HepG2 (cell line): ENCODE results near the gene SMOC1. TPM values are rescaled to one million over a fixed set of nuclear protein-coding genes. Genes with fewer than 3 reads are reported as not detected.

Experiments used
- BCL6 ChIP-seq: IDR thresholded peaks from 2 replicates; pipeline ENCODE4 v1.6.1; 2016; ENCODE audit warnings: missing genetic modification reagents, missing compliant biosample characterization
- GLI4 ChIP-seq: sonication (generic); formaldehyde crosslinking; IDR thresholded peaks from 2 replicates; pipeline ENCODE4 v1.5.1; 2020; ENCODE audit warnings: missing genetic modification reagents, mild to moderate bottlenecking, moderate library complexity, borderline replicate concordance
- HIVEP1 ChIP-seq: sonication (generic); formaldehyde crosslinking; IDR thresholded peaks from 2 replicates; pipeline ENCODE4 v1.4.0; 2020; ENCODE audit warnings: mild to moderate bottlenecking, missing genetic modification reagents
- JDP2 ChIP-seq: sonication (generic); formaldehyde crosslinking; IDR thresholded peaks from 2 replicates; pipeline ENCODE4 v1.8.1; 2022; ENCODE audit warnings: missing genetic modification reagents, borderline replicate concordance
- MXI1 ChIP-seq: IDR thresholded peaks from 3 replicates; pipeline ENCODE4 v1.6.1; 2012; ENCODE audit warnings: low read depth, low read length, inconsistent platforms, borderline replicate concordance
- NFIC ChIP-seq: IDR thresholded peaks from 2 replicates; pipeline ENCODE4 v1.6.1; 2012; ENCODE audit warnings: mild to moderate bottlenecking, low read length, inconsistent platforms
- PRMT3 ChIP-seq: sonication (generic); formaldehyde crosslinking; IDR thresholded peaks from 2 replicates; pipeline ENCODE4 v1.8.1; 2022; ENCODE audit warnings: low read depth, mild to moderate bottlenecking, moderate library complexity, missing genetic modification reagents, borderline replicate concordance
- RCOR2 ChIP-seq: IDR thresholded peaks from 2 replicates; pipeline ENCODE4 v1.6.1; 2016; ENCODE audit warnings: missing biosample characterization, missing genetic modification reagents
- SRSF1 ChIP-seq: fragments of 200-400 bp; formaldehyde crosslinking; optimal IDR thresholded peaks from 2 replicates; pipeline ENCODE3; 2017; ENCODE audit warnings: mild to moderate bottlenecking, low read depth, low read length, moderate library complexity
- ZBTB21 ChIP-seq: sonication (generic); formaldehyde crosslinking; IDR thresholded peaks from 2 replicates; pipeline ENCODE4 v1.4.0; 2020; ENCODE audit warnings: missing genetic modification reagents
- ZNF660 ChIP-seq: sonication (generic); formaldehyde crosslinking; IDR thresholded peaks from 2 replicates; pipeline ENCODE4 v1.5.1; 2020; ENCODE audit warnings: mild to moderate bottlenecking, low read depth, missing genetic modification reagents, borderline replicate concordance
- polyA plus RNA-seq, 8 experiments: library from polyadenylated mRNA; depleted of rRNA in 3 of 8; stranded (reverse) in 7 of 8; unstranded in 1 of 8; fragments of >200 nt; fragmentation: Illumina TruSeq in 4 of 8; extraction: Trizol in 4 of 8; gene quantifications; 2 replicates each; pipeline versions ENCODE4 v1.2.1 to v1.2.3, GENCODE V29; 2011 to 2016; ENCODE audit warnings: low read depth in 4 of 8, missing spikeins in 1 of 8, mixed read lengths in 1 of 8; ENCODE audit not compliant: insufficient read depth in 1 of 8
- total RNA-seq, 5 experiments: library from RNA; depleted of rRNA; stranded (reverse); fragments of >200 nt; fragmentation: Illumina TruSeq; extraction: Trizol; gene quantifications; 2 replicates each; pipeline ENCODE4 v1.2.3, GENCODE V29; 2016; ENCODE audit warnings: low read depth in 1 of 5
- TF ChIP-seq, protein P1 (sequence below): sonication (generic); formaldehyde crosslinking; IDR thresholded peaks from 2 replicates; pipeline ENCODE4 v1.5.0; 2020; ENCODE audit warnings: missing genetic modification reagents, mild to moderate bottlenecking, borderline replicate concordance
- TF ChIP-seq, protein P2 (sequence below): sonication (generic); formaldehyde crosslinking; IDR thresholded peaks from 2 replicates; pipeline ENCODE4 v1.9.0; 2021; ENCODE audit warnings: missing genetic modification reagents, borderline replicate concordance
- TF ChIP-seq, protein P3 (sequence below): sonication (generic); formaldehyde crosslinking; IDR thresholded peaks from 2 replicates; pipeline ENCODE4 v1.4.0; 2020; ENCODE audit warnings: mild to moderate bottlenecking, missing genetic modification reagents
- TF ChIP-seq, protein P4 (sequence below): sonication (generic); formaldehyde crosslinking; IDR thresholded peaks from 2 replicates; pipeline ENCODE4 v1.5.1; 2020; ENCODE audit warnings: mild to moderate bottlenecking, missing genetic modification reagents, borderline replicate concordance
- TF ChIP-seq, protein P5 (sequence below): sonication (generic); formaldehyde crosslinking; IDR thresholded peaks from 2 replicates; pipeline ENCODE4 v1.9.0; 2022; ENCODE audit warnings: low read depth, missing genetic modification reagents
- TF ChIP-seq, protein P6 (sequence below): sonication (generic); formaldehyde crosslinking; IDR thresholded peaks from 2 replicates; pipeline ENCODE4 v1.4.0; 2020; ENCODE audit warnings: missing genetic modification reagents; ENCODE audit errors: not compliant biosample characterization

Gene SMOC1
- total and polyA plus RNA-seq, 2 of the 13 experiments (the other 11 are each of a cell fraction or from before 2014, with no cell fraction given), result 17.8 to 35.6 TPM

DNA sequence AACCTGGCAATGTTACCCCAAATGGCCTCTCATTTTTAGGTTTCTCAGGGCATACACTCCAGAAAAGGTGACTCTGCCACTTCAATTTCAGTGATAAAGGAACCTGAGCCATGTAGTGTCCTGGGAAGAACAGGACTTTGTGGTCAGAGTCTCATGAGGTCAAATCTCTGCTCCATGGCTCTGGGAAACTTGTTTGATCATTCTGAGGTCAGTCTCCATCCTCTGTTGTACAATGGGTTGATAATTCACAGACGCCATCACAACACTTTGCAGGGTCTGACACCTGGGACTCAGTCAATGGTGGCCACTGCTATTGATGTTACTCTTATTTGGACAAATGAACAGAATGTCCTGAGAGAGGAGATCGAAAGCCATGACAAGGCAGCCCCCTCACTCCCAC is 31.1 kb upstream of the SMOC1 start (continued):
- TF ChIP-seq, protein P1, sequence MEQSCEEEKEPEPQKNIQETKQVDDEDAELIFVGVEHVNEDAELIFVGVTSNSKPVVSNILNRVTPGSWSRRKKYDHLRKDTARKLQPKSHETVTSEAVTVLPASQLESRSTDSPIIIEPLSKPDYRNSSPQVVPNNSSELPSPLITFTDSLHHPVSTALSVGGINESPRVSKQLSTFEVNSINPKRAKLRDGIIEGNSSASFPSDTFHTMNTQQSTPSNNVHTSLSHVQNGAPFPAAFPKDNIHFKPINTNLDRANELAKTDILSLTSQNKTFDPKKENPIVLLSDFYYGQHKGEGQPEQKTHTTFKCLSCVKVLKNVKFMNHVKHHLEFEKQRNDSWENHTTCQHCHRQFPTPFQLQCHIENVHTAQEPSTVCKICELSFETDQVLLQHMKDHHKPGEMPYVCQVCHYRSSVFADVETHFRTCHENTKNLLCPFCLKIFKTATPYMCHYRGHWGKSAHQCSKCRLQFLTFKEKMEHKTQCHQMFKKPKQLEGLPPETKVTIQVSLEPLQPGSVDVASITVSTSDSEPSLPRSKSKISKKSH (CRISPR knock-in tag), result no peak
- TF ChIP-seq, protein P2, sequence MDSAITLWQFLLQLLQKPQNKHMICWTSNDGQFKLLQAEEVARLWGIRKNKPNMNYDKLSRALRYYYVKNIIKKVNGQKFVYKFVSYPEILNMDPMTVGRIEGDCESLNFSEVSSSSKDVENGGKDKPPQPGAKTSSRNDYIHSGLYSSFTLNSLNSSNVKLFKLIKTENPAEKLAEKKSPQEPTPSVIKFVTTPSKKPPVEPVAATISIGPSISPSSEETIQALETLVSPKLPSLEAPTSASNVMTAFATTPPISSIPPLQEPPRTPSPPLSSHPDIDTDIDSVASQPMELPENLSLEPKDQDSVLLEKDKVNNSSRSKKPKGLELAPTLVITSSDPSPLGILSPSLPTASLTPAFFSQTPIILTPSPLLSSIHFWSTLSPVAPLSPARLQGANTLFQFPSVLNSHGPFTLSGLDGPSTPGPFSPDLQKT (CRISPR knock-in tag), result no peak
- TF ChIP-seq, protein P3, sequence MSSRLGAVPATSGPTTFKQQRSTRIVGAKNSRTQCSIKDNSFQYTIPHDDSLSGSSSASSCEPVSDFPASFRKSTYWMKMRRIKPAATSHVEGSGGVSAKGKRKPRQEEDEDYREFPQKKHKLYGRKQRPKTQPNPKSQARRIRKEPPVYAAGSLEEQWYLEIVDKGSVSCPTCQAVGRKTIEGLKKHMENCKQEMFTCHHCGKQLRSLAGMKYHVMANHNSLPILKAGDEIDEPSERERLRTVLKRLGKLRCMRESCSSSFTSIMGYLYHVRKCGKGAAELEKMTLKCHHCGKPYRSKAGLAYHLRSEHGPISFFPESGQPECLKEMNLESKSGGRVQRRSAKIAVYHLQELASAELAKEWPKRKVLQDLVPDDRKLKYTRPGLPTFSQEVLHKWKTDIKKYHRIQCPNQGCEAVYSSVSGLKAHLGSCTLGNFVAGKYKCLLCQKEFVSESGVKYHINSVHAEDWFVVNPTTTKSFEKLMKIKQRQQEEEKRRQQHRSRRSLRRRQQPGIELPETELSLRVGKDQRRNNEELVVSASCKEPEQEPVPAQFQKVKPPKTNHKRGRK (CRISPR knock-in tag), result no peak
- TF ChIP-seq PRMT3, result no peak
- no peak for TF ChIP-seq NFIC
- peak; percentile 15; the same call in 1 of the 2 replicates for TF ChIP-seq RCOR2 (CRISPR knock-in tag)
- TF ChIP-seq, protein P4, sequence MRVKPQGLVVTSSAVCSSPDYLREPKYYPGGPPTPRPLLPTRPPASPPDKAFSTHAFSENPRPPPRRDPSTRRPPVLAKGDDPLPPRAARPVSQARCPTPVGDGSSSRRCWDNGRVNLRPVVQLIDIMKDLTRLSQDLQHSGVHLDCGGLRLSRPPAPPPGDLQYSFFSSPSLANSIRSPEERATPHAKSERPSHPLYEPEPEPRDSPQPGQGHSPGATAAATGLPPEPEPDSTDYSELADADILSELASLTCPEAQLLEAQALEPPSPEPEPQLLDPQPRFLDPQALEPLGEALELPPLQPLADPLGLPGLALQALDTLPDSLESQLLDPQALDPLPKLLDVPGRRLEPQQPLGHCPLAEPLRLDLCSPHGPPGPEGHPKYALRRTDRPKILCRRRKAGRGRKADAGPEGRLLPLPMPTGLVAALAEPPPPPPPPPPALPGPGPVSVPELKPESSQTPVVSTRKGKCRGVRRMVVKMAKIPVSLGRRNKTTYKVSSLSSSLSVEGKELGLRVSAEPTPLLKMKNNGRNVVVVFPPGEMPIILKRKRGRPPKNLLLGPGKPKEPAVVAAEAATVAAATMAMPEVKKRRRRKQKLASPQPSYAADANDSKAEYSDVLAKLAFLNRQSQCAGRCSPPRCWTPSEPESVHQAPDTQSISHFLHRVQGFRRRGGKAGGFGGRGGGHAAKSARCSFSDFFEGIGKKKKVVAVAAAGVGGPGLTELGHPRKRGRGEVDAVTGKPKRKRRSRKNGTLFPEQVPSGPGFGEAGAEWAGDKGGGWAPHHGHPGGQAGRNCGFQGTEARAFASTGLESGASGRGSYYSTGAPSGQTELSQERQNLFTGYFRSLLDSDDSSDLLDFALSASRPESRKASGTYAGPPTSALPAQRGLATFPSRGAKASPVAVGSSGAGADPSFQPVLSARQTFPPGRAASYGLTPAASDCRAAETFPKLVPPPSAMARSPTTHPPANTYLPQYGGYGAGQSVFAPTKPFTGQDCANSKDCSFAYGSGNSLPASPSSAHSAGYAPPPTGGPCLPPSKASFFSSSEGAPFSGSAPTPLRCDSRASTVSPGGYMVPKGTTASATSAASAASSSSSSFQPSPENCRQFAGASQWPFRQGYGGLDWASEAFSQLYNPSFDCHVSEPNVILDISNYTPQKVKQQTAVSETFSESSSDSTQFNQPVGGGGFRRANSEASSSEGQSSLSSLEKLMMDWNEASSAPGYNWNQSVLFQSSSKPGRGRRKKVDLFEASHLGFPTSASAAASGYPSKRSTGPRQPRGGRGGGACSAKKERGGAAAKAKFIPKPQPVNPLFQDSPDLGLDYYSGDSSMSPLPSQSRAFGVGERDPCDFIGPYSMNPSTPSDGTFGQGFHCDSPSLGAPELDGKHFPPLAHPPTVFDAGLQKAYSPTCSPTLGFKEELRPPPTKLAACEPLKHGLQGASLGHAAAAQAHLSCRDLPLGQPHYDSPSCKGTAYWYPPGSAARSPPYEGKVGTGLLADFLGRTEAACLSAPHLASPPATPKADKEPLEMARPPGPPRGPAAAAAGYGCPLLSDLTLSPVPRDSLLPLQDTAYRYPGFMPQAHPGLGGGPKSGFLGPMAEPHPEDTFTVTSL, result no peak
- TF ChIP-seq, protein P5, sequence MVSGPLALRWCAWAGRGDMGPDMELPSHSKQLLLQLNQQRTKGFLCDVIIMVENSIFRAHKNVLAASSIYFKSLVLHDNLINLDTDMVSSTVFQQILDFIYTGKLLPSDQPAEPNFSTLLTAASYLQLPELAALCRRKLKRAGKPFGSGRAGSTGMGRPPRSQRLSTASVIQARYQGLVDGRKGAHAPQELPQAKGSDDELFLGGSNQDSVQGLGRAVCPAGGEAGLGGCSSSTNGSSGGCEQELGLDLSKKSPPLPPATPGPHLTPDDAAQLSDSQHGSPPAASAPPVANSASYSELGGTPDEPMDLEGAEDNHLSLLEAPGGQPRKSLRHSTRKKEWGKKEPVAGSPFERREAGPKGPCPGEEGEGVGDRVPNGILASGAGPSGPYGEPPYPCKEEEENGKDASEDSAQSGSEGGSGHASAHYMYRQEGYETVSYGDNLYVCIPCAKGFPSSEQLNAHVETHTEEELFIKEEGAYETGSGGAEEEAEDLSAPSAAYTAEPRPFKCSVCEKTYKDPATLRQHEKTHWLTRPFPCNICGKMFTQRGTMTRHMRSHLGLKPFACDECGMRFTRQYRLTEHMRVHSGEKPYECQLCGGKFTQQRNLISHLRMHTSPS (CRISPR knock-in tag), result no peak
- TF ChIP-seq SRSF1, result no peak
- TF ChIP-seq MXI1, result no peak
- no peak for TF ChIP-seq ZNF660 (CRISPR knock-in tag)
- TF ChIP-seq, protein P6, sequence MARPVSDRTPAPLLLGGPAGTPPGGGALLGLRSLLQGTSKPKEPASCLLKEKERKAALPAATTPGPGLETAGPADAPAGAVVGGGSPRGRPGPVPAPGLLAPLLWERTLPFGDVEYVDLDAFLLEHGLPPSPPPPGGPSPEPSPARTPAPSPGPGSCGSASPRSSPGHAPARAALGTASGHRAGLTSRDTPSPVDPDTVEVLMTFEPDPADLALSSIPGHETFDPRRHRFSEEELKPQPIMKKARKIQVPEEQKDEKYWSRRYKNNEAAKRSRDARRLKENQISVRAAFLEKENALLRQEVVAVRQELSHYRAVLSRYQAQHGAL (CRISPR knock-in tag), result no peak
- TF ChIP-seq ZBTB21 (CRISPR knock-in tag), result peak; percentile 78
- no peak for TF ChIP-seq JDP2
- TF ChIP-seq HIVEP1 (CRISPR knock-in tag), result no peak
- peak; percentile 51; the same call in 1 of the 2 replicates for TF ChIP-seq BCL6 (CRISPR knock-in tag)
- TF ChIP-seq GLI4 (CRISPR knock-in tag), result no peak
